Brain microvascular endothelial cell (primary cell): ENCODE results near the gene TBCA.

Experiments
- DNase-seq: peaks from one replicate; pipeline ENCODE4 v3.0.0-alpha.2; 2020
- H3K27ac ChIP-seq: fragments of 250-450 bp; sonication (Bioruptor Pico); 2 replicates; pipeline ENCODE4 v1.5.1; 2020; ENCODE audit warnings: mild to moderate bottlenecking, moderate library complexity
- H3K27me3 ChIP-seq: fragments of 250-450 bp; sonication (Bioruptor Pico); replicated peaks from 2 replicates; pipeline ENCODE4 v1.5.1; 2020; ENCODE audit warnings: mild to moderate bottlenecking
- H3K36me3 ChIP-seq: fragments of 250-450 bp; sonication (Bioruptor Pico); replicated peaks from 2 replicates; pipeline ENCODE4 v1.5.1; 2020; ENCODE audit warnings: mild to moderate bottlenecking
- H3K4me3 ChIP-seq: 2 replicates; pipeline ENCODE4 v1.5.1; 2011; ENCODE audit warnings: low read depth, mild to moderate bottlenecking, control low read depth, low read length, moderate library complexity
- in situ Hi-C: cut with HindIII; loops from 2 replicates; pipeline ENCODE4 v1.10.0; 2017; ENCODE audit warnings: low sequenced_read_pairs, low pct_ligation_motif_present
- TF ChIP-seq, protein P1 (sequence below): IDR thresholded peaks from 2 replicates; pipeline ENCODE4 v1.5.1; 2011; ENCODE audit warnings: low read depth, mild to moderate bottlenecking, moderate library complexity, low read length, control low read depth, inconsistent platforms; ENCODE audit errors: missing control alignments

Gene TBCA

DNA sequence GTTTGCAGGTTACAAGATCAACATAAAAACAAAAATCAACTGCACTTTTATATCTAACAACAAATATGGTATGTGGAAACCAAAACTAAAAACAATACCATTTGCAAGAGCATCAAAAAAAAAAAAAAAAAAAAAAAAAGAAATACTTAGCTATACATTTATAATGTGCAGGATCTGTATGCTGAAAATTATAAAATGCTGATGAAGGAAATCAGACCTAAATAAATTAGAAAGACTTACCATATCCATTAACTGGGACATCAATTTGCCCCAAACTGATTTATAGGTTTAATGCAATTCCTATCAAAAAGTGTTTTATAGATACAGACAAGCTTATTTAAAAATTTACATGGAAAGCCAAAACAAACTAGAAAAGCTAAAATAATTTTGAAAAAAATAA, 77.2 kb downstream of the TBCA start:
- TF ChIP-seq, protein P1, sequence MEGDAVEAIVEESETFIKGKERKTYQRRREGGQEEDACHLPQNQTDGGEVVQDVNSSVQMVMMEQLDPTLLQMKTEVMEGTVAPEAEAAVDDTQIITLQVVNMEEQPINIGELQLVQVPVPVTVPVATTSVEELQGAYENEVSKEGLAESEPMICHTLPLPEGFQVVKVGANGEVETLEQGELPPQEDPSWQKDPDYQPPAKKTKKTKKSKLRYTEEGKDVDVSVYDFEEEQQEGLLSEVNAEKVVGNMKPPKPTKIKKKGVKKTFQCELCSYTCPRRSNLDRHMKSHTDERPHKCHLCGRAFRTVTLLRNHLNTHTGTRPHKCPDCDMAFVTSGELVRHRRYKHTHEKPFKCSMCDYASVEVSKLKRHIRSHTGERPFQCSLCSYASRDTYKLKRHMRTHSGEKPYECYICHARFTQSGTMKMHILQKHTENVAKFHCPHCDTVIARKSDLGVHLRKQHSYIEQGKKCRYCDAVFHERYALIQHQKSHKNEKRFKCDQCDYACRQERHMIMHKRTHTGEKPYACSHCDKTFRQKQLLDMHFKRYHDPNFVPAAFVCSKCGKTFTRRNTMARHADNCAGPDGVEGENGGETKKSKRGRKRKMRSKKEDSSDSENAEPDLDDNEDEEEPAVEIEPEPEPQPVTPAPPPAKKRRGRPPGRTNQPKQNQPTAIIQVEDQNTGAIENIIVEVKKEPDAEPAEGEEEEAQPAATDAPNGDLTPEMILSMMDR: no peak
- Histone ChIP-seq H3K36me3 (peaks cover 3% of the 10 kb centered on the region), H3K27me3 (no peaks in the 10 kb centered on the region), H3K4me3 (no peak overlapping the region), H3K27ac (no peak overlapping the region)
- no peak for DNase-seq
- in situ Hi-C loops: no loop called here

DNA sequence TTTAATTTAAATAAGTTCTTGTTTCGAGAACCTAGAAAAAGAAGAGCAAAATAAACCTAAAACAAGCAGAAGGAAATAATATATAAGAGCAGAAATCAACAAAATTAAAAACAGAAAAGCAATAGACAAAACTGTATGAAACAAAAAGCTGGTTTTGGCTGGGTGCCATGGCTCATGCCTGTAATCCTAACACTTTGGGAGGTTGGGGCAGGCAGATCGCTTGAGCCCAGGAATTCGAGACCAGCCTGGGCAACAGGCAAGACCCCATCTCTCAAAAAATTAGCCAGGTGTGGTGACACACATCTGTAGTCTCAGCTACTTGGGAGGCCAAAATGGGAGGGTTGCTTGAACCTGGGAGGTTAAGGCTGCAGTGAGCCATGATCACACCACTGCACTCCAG, 78.4 kb downstream of the TBCA start:
- H3K36me3 ChIP-seq: no peaks in the 10 kb centered on the region
- H3K27ac ChIP-seq: no peak overlapping the region
- H3K27me3 ChIP-seq: no peaks in the 10 kb centered on the region
- TF ChIP-seq, protein P1: no peak
- no peak for DNase-seq
- H3K4me3 ChIP-seq: no peak overlapping the region
- in situ Hi-C loops: no loop called here

- no peak overlapping the region for H3K27ac ChIP-seq
- H3K27me3 ChIP-seq: no peaks in the 10 kb centered on the region
- no peak overlapping the region for H3K4me3 ChIP-seq
- no peak for DNase-seq
- TF ChIP-seq, protein P1: no peak
- in situ Hi-C loops: no loop called here
- H3K36me3 ChIP-seq: no peaks in the 10 kb centered on the region
Measured at GRCh38 chr5:77696120-77696519, 80.0 kb downstream of the TBCA start.

GRCh38 chr5:77693913-77694312, 82.2 kb downstream of the TBCA start:
- DNase-seq: no peak
- H3K27me3 ChIP-seq: no peaks in the 10 kb centered on the region
- H3K36me3 ChIP-seq: peaks cover 7% of the 10 kb centered on the region
- H3K4me3 ChIP-seq: no peak overlapping the region
- no peak overlapping the region for H3K27ac ChIP-seq
- TF ChIP-seq, protein P1: no peak
- in situ Hi-C loops: no loop called here

DNA sequence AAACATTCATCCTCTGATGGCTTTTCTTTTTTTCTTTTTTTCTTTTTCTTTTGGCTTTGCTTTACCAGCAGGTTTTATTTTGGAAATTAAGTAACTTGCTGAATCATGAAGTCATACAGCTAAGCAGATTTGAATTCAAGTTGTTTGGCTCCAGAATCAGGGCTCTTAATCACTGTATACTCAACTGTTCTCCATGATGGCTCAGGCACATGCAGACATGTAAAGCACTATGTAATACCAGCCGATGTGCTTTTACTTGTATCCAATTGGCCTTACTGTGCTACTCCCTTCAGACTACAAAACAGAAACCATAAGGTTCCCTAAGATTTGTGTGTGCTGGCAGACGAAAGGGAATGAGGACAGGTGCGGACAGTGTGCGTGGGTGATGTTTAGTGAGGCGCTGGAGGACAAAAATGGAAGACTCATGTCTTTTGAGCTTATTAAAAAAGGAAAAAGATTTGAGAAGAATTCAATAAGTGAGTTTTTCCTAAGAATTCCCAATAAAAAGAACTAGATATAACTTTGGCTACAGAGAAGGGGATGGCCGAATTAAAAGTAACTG, 92.9 kb downstream of the TBCA start:
- in situ Hi-C loops: no loop called here
- Histone ChIP-seq H3K27me3 (no peaks in the 10 kb centered on the region), H3K4me3 (no peak overlapping the region), H3K27ac (no peak overlapping the region), H3K36me3 (no peaks in the 10 kb centered on the region)
- TF ChIP-seq, protein P1: no peak
- DNase-seq: no peak

- H3K27ac ChIP-seq: no peak overlapping the region
- H3K27me3 ChIP-seq: peaks cover 11% of the 10 kb centered on the region
- H3K4me3 ChIP-seq: no peak overlapping the region
- no peak for DNase-seq
- in situ Hi-C loops: no loop called here
- no peaks in the 10 kb centered on the region for H3K36me3 ChIP-seq
- TF ChIP-seq, protein P1: no peak
Measured at GRCh38 chr5:77670526-77670925, 105.6 kb downstream of the TBCA start.
